ENCODE results near the gene MPP1.

The MPP1 gene

DNA sequence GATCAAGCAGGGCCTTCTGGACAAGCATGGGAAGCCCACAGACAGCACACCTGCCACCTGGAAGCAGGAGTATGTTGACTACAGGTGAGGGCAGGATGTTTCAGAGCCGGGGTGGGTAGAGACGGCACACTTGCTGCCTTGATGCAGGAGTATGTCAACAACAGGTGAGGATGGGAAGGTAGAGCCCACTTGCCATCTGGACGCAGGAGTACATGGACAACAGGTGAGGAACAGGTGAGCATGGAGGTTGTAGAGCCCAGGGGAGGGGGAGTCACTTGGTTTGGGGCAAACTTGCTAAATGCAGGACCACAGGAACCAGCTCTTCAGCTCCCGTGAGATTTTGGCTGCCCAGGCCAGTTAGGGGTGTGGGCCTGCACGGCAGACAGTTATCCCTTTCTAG lies 30.7 kb downstream of the MPP1 start:
- DNase-seq = no peak

DNA sequence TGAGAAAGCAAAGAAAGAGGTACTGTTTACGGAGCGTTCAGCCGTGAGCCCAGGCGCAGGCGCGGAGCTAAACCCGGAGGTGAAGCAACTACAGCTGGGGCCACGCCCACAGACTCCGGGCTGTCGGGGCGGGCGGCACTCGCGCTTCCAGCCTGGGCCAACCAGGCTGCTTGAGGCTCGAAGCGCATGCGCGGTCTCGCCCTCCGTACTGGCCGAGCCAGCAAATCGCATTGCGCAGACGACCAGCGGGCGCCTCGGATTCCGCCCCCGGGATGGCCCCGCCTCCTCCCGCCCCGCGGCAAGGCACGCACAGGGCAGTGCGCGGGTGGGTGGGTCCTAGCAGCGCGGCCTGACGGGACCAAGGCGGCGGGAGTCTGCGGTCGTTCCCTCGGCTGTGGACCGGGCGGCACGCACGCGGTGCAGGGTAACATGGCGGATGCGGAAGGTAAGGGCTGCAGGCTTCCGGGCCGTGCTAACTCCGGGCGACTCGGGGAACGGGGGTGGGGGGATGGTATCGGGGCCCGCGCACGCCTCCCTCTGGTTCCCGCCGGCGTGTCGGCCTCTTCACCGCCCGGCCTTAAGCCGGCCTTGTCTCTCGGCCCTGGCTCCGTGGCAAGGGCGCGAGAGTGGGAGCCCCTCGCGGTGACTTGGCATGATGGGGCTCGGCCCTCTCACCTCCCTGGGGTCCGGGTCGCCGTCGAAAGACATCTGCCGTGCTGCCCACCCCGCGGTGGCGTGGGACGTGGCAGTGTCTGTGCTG lies 42.6 kb downstream of the MPP1 start, which contains the start of gene DKC1:
DKC1 (plus strand) TSS at position 328 of the 760 bp plus-strand sequence; CDS start at position 430, 102 bp downstream.
- DNase-seq = peak; percentile 97

DNA sequence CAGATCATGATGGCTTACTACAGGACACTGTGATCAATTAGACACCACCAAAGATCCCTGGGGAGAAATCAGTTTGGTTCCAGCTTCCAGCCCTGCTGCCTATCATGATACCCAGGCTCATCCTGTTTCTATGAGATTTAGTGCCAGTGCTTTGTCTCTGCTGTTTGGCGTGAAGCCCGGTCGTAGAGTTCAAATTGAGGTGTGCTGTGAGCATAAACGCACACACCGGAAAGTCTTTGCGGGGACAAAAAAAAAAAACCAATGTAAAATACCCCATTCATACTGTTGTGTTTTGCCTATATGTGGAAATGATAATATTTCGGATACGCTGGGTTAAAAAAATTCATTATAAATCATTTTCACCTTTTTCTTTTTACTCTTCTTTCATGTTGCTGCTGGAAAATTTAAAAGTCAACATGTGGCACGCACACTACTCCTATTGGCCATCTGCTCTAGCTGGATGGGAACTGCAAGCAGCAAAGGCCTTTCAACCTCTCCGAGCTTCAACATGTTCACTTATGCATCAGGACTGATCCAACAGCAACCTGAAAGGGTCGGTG lies 43.2 kb downstream of the MPP1 start:
- DNase-seq = peak; percentile 61

DNA sequence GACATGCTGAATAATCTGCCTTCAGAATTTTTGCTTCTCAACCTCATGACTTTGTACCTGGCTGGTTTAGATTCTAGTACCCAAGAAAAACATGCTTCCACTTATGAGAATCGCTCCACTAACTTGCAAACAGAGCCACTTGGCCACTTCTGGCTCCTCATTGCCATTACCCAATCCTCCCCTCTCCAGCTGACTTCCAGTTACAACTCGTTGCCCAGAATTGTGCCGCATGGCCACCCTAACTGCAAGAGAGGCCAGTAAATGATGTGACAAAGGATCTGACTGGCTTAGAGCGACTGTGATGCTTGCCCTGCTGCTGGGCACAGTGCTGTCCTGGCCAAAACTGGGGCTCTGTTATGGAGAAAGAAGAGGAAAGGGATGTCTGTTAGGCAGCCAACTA lies 46.6 kb downstream of the MPP1 start:
- no peak for DNase-seq

DNA sequence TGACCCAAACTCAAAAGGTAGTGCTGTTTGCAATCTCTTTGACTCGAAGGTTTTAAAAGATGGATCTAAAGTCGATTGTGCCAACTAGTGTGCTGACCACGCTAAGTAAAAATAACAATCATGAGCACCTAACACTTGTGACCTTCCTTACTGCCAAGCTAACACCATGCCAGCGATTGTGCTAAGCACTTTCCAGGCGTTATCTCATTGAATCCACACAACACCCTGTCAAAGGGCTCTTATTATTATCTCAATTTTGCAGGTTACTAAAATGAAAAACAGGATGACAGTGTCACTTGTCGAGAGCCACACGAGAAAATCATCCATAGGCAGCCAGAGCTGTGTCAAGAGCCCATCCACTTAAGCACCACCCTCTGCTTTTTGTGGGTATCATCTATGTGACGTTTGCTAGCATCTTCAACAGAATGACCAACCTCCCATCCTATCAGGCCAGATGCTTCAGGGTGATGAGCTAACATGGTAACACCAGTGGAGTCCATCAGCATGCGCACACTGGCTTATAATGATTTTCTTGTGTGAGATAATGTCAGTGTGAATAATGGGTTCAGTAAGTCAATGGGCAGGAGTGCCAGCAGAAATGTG lies 53.5 kb downstream of the MPP1 start:
- no peak for DNase-seq

DNA sequence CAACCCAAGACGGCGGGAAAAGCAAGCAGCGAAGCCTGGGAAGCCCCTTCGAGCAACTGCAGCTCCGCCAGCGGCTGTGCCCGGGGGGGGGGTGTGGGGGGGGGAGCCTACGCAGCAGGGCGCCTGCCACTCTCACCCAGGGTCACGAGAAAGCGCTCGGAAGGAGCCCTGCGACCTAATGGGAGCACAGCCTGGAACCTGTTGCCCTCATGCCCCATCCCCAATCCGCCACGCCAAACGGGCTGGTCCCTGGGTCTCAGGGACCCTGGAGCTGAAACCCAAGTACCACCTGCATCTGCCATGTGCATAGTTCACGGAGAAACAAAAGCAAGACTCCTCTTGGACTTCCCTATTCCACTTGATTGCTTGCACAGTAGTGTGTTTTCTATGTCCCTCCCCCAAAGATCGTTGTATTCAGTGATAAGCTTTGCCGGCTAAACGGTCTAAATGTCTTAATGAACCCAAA lies 54.0 kb downstream of the MPP1 start:
- DNase-seq = no peak

DNA sequence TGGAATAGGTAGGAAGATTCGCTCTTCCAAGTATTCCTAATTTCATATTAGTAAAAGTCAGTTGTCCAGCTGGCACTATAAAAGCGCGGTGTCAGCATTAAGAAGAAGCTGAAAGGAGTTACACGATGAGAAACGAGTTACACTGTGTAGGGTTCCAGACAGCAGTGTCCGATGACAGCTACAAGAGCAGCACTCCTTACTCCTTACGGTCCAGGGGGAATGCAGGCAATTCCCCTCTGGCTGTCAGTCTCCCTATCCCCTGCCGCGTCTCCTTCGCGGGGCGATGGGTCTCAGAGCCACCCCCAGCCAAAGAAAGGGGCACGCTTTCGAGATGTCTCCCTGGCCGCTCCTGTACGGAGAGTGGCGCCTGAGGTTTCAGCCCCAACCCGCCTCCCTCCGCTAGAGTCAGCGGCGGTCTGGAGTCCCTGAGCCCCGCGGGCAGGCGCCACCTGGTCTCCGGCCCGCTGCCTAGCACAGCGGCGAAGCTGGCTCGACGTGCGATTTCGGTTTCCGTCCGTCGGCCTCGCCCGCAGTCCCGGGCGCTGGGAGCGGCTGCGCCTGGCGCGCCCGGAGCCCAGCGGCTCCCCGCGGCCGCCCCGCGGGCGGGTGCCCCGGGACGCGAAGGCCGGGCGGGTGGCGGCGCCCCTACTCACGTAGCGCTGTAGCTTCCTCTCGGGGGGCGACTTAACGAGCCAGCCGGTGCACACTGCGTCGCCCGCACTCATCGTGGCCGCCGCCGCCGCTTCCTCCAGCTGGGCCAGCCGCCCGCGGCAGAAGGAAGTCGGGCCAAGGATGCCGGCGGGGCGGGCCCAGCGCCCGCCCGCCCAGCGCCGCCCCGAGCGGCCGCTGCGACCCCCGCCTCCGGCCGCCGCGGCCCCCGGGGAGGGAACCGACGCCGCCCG lies 54.7 kb downstream of the MPP1 start, which contains the start of gene GAB3:
GAB3 (minus strand) TSS at position 777 of the 902 bp plus-strand sequence; CDS start at position 725, 52 bp downstream.
- peak; percentile 8 for DNase-seq

DNA sequence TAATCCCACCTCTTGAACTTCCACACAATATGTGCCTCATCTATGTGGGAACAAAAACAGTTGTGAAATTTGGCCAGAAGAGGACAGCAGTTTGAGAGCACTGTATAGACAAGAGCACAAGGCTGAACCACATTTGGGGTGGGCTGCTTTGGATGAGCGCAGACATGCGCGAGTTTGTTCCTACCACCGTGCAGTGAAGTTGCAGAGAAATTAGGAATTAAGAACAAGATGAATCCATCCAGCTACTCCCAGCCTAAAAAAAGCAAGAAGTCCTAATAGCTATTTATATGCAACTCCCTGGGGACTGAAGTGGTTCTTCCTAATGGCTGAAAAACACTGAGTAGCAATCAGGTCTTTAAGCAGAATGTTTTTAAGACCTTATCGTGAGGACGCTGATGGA lies 55.4 kb downstream of the MPP1 start:
- DNase-seq = no peak

DNA sequence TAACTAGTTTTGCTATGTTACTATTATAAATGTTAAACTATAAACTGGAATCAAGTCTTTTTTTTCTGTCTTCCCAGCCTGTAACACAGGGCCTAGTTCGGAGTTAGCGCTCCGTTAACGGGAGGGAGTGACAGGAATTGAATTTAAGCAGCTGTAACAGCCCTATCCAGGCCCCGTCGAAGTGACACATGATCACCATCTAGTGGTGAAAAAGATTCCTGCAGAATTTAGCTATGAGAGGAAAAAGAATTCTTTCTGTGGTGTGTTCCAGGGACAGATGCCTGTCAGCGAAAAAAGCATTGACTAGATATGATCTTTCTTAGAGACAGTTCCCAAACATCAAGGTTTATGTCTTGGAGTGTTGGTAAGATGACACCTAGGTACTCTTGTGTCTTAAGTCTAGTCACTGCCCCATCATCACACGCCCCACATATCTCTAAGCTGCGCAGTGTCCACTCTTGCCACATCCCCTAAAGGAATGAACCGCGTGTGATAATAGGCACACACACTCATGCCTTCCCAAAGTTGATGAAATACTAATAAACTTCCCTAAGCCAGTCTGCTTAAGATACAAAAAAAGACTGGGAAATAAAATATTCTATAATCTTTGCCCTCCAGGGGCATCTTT lies 56.5 kb downstream of the MPP1 start:
- peak; percentile 65 for DNase-seq

DNA sequence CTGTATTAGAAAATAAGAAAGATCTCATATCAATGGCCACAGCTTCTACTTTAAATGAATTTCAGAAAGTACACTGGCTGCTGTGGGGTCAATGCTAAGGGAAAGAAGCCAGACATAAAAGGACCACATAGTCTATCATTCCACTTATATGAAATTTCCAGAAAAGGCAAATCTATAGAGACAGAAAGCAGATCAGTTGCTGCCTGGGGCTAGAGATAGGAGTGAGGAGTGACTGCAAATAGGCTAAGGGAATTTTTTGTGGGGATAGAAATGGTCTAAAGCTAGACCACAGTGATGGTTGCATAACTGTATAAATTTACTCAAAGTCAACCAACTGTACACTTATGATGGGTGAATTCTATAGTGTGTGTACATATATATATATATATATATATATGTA lies 62.7 kb downstream of the MPP1 start:
- DNase-seq = no peak

DNA sequence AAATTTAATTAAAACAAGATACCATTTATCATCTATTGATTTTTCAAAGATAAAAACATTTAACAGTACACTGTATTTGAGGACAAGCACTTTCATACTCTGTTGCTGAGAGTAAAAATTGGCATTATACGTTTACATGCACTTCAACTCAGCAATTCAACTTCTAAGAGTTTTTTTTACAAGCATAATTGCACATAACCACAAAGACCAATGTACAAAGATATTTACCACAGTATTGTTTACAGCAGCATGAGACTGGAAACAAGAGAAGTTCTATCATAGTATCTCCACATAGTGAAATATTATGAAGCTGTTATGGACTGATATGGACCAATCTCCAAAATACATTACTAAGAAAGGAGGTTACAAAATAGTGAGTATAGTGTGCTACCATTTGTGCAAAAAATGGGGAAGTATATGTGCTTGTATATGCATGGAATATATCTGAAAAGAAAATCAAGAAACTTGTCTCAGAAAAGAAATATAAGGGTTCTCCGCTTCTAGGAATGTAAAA lies 65.3 kb downstream of the MPP1 start:
- no peak for DNase-seq

DNA sequence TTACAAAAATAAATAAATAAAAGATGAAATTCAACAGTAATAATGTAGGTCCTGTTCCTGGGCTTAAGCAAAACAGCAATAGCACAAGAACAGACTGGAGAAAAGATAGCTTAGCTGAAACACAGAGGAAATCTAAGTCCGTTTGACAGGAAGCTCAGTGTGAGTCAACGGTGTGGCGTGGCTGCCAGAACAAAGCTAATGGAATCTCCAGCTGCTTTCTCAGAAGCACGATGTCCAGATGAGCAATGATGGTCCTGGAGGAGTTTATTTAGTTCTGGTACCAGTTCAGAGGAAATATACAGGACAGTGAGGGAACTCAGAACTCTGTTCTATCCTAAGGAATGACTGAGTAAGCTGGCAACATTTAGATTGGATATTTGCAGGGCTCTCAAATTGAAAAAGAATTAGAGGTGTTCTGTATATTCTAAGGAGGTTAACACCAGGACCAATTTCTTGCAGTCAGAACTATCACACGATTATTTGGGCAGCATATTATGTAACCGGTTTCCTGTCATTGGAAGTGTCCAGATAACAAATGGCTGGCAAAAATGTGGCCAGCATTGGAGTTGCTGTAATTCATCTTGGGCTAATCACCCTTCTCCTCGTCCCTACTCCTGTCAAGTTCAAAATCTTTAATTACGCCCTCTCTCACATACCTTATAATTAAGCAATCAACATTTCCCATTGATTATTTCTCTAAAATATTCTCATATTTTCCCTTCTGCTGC lies 67.1 kb downstream of the MPP1 start:
- no peak for DNase-seq

DNA sequence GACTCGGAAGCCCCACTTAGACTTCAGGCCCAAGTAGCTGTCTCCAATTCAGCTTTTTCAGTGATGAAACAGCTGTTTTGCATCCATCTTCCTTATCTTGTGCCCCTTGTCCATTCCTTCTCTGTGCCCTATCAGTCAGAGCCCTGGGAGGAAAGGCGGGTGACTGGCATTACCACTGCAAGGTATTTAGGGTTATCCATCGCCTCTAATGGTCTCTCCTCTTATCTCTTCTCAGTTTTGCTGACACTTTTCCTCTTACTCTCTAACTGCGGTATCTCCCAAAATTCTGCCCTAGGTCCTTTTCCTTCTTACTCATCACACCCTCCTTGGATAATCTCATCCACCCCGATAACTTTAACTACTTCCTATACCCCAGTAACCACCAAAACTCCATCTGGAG lies 68.1 kb downstream of the MPP1 start:
- no peak for DNase-seq

DNA sequence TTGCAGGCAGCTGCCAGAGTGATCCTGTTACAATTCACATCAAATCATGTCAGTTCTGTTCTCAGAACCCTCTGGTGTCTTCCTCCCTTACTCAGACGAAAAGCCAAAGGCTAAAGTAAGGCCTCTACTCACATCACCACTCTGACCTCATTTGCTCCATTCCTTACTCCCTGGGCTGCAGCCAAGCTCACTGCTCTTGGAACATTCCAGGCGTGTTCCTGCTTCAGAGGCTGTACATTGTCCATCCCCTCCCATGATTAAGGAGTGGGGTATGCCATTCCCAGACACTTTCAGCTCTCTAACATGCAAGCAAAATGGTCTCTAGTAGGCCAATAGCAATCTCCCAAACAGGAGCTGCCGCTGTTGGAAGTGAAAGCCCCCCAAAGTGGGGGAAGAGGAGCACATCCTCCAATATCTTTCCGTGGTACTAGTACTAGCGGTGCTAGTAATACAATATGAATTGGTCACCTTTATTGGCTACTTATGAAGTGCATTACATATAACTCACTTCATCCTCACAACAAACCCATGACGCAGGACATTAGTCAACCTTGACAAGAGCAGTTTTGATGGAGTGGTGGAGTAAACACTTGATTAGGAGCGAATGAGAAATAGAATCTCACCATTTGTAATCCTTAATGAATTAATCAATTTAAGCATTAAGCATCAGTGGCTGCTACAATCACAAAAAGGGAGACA lies 69.4 kb downstream of the MPP1 start:
- no peak for DNase-seq

DNA sequence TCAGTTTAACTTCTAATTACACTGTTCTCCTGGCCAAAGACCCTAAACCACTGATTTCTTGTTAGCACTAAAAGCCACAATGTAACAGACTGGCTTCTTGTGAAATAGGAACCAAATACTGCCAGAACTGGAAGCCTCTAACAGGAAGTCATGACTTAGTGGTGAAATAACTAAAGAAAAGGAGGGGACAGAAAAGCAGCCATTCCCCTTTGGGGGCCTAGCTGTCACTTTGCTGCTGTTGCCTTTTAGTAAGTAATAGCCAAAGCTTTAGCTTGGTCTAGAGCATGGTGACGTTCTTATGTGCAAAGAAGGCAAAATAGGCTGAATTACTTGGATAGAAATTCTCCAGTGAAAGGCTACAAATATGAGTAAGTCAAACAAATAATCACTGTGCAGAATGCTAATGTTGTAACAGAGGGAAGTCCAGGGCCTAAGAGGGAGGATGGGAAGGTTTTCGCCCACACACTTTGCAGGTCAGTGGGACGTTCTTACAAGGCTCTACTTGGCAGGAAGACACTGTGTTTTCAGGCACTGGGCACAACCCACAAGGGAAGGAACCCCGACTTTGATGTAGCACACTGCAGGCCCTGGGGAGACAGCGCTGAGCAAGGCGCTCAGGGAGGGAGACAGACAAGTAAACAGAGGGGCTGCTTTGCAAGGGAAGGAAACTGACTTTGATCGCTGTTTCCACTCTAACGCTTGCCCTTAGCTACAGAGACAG lies 71.1 kb downstream of the MPP1 start:
- no peak for DNase-seq

DNA sequence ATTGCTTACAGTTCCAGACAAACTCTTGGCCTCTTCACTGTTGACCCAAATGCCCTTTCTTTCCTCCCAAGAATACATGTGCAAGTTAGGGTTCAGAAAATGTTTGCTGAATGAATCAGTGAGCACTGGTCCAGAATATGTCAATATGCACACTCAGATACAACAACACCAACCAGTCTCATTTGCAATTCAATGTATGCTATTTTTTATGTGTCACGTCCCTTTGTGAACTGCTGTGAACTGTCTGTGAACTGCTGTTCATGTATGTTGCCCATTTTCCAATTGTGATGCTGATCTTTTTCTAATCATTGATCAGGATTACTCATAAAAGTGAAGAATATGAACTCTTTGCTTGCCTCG lies 72.2 kb downstream of the MPP1 start:
- DNase-seq = no peak

DNA sequence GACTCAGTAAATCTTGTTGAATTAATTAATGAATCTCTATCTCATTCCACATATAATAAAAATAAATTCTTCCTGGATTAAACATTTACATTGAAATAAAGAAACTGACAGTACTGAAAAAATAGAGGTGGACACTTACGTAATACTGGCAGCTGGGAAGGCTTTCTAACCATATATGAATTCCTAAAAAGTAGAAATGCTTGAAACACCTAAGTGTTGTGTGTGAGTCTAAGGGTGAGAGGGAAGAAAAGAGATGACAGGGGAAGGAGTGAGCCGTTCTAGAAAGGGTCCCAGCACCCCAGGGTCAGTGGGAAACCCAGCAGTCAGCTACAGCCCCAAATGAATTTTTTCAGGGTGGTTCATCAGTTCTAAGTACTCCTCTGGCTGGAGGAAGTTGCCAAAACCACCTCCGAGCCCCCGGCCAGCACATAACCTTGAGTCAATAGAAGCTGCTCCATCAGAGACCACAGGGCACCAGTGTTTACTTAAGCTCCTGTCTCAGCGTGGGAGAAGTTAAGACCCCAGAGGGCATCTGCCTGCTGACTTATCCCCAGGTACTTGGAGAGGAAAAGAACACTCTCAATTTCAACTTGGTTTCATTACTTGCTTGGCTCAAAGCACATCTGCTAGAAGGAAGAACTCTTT lies 72.7 kb downstream of the MPP1 start:
- DNase-seq = no peak

DNA sequence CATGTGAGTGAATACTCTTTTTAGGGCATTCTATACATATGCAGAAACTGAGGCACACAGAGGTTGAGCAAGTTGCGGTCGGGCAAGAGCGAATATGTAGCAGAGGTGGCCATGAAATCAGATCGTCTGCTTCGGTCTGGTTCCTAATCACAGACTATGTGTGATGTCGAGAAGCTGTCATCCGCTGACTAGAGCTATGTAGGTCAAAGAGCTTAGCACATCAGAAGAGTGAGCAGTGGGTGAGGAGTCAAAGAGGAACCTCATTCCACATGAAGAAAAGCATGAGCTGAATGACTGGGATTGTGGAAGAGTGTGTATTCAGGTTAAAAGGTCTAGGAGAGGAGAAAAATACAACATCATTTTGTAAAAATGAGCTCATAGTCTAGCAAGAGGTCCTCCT lies 73.4 kb downstream of the MPP1 start:
- DNase-seq = no peak

DNA sequence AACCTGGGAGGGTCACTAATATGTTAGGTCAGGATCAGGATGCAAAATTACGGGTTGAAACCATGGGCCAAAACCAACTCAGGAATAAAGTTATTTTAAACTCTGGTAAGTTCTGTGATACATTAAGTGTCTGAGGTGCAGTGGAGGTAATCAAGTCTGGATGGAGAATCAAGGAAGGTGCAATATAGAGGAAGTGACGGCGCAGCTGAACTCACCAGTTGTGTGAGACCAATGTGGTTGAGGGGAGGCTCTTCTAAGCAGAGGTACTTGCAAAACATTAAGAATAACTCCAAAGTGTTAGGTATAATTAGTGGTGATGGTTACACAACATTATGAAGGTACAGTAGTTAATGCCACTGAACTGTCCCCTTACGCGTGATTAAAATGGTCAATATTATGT lies 74.1 kb downstream of the MPP1 start:
- DNase-seq = no peak
